NCI-H2196 (cell line): ENCODE results near the gene RNF7.
"Not testable (repeated sequence)": the region's sequence is repeated elsewhere in the genome, so short reads cannot be mapped to it uniquely, and the experiment has no call there.

Source experiments
- DNase-seq: peaks from one replicate; lab custom pipeline; 2025; ENCODE audit not compliant: unreplicated experiment; lab: John Stamatoyannopoulos, UW

Gene RNF7

GRCh38 chr3:141735176-141735575 lies 2.9 kb upstream of the RNF7 start:
- no peak for DNase-seq

- no peak for DNase-seq
These were observed 2.2 kb upstream of the RNF7 start for GRCh38 chr3:141735770-141736465.

- no peak for DNase-seq
These were observed 1.0 kb upstream of the RNF7 start for GRCh38 chr3:141737093-141737492.

GRCh38 chr3:141737678-141738021 lies 448 bp upstream of the RNF7 start:
- DNase-seq: no peak

GRCh38 chr3:141738891-141739363 lies 829 bp downstream of the RNF7 start:
- DNase-seq: peak; percentile 47

GRCh38 chr3:141739731-141740130 lies 1.6 kb downstream of the RNF7 start:
- no peak for DNase-seq

- no peak for DNase-seq
These were observed 2.3 kb downstream of the RNF7 start for GRCh38 chr3:141740349-141740748.

GRCh38 chr3:141743305-141743704 lies 5.2 kb downstream of the RNF7 start:
- DNase-seq: no peak

GRCh38 chr3:141746962-141747361 lies 8.9 kb downstream of the RNF7 start:
- DNase-seq: no peak

- no peak for DNase-seq
These were observed 15.3 kb downstream of the RNF7 start for GRCh38 chr3:141753399-141753798.

- DNase-seq: no peak
These were observed 15.9 kb downstream of the RNF7 start for GRCh38 chr3:141754032-141754431.

- not testable (repeated sequence) for DNase-seq
These were observed 24.5 kb downstream of the RNF7 start for GRCh38 chr3:141762552-141762951.

- DNase-seq: no peak
These were observed 25.1 kb downstream of the RNF7 start, which contains the start of gene GRK7 for GRCh38 chr3:141763088-141763750. Gene GRK7, plus strand, starts transcription at chr3:141763408. Its CDS starts 14,877 bp downstream, at chr3:141778285.

GRCh38 chr3:141764045-141764444 lies 25.9 kb downstream of the RNF7 start:
- no peak for DNase-seq

GRCh38 chr3:141764465-141764864 lies 26.4 kb downstream of the RNF7 start:
- no peak for DNase-seq

GRCh38 chr3:141764986-141765385 lies 26.9 kb downstream of the RNF7 start:
- no peak for DNase-seq

- no peak for DNase-seq
These were observed 29.0 kb downstream of the RNF7 start for GRCh38 chr3:141767066-141767465.

GRCh38 chr3:141769221-141769894 lies 31.3 kb downstream of the RNF7 start:
- no peak for DNase-seq

- no peak for DNase-seq
These were observed 35.6 kb downstream of the RNF7 start for GRCh38 chr3:141773676-141774075.

GRCh38 chr3:141776376-141776775 lies 38.3 kb downstream of the RNF7 start:
- no peak for DNase-seq

- no peak for DNase-seq
These were observed 38.8 kb downstream of the RNF7 start for GRCh38 chr3:141776885-141777284.
